H9 (cell line): ENCODE measurements around the gene SNAP25. TPM values are rescaled to one million over a fixed set of nuclear protein-coding genes. Genes with fewer than 3 reads are reported as not detected.

Experiments
- DNase-seq: peaks from one replicate; pipeline ENCODE4 v3.0.0-alpha.2; 2017
- H2AFZ ChIP-seq: one replicate; pipeline ENCODE4 v1.6.1; 2013; ENCODE audit warnings: mild to moderate bottlenecking, low read length, control low read depth, moderate library complexity
- H2AK5ac ChIP-seq: 2 replicates; pipeline ENCODE4 v1.6.1; 2013; ENCODE audit warnings: low read length, control low read depth, mixed read lengths; ENCODE audit not compliant: insufficient read length
- H2BK120ac ChIP-seq: one replicate; pipeline ENCODE4 v1.6.1; 2013; ENCODE audit warnings: low read depth, mild to moderate bottlenecking, low read length, control low read depth, inconsistent platforms; ENCODE audit not compliant: poor library complexity, severe bottlenecking
- H2BK12ac ChIP-seq: 2 replicates; pipeline ENCODE4 v1.6.1; 2013; ENCODE audit warnings: low read length, control low read depth, mixed read lengths, low read depth; ENCODE audit not compliant: insufficient read length
- H2BK15ac ChIP-seq: 2 replicates; pipeline ENCODE4 v1.6.1; 2013; ENCODE audit warnings: low read depth, low read length, control low read depth
- H2BK20ac ChIP-seq: one replicate; pipeline ENCODE4 v1.6.1; 2013; ENCODE audit warnings: low read depth, mild to moderate bottlenecking, low read length, control low read depth, inconsistent platforms; ENCODE audit not compliant: poor library complexity, severe bottlenecking
- H2BK5ac ChIP-seq: 2 replicates; pipeline ENCODE4 v1.6.1; 2013; ENCODE audit warnings: low read length, control low read depth, mixed read lengths; ENCODE audit not compliant: insufficient read length
- H3K14ac ChIP-seq: 2 replicates; pipeline ENCODE4 v1.6.1; 2013; ENCODE audit warnings: low read length, control low read depth; ENCODE audit not compliant: insufficient read depth
- H3K18ac ChIP-seq: 2 replicates; pipeline ENCODE4 v1.6.1; 2013; ENCODE audit warnings: low read depth, mild to moderate bottlenecking, mixed read lengths, low read length, control low read depth; ENCODE audit not compliant: insufficient read length
- H3K23ac ChIP-seq: 2 replicates; pipeline ENCODE4 v1.6.1; 2013; ENCODE audit warnings: low read length, control low read depth, mixed read lengths, low read depth; ENCODE audit not compliant: insufficient read length
- H3K23me2 ChIP-seq: 2 replicates; pipeline ENCODE4 v1.6.1; 2013; ENCODE audit warnings: low read depth, mild to moderate bottlenecking, mixed read lengths, low read length, control low read depth; ENCODE audit not compliant: insufficient read length, poor library complexity, severe bottlenecking
- H3K27ac ChIP-seq: 2 replicates; pipeline ENCODE4 v1.5.1; 2013; ENCODE audit warnings: low read length, control low read depth, mixed read lengths, low read depth; ENCODE audit not compliant: insufficient read length
- H3K27me3 ChIP-seq: 2 replicates; pipeline ENCODE4 v1.6.1; 2013; ENCODE audit warnings: low read length, control low read depth, inconsistent platforms; ENCODE audit not compliant: insufficient read depth
- H3K4ac ChIP-seq: 2 replicates; pipeline ENCODE4 v1.6.1; 2013; ENCODE audit warnings: low read depth, mild to moderate bottlenecking, control low read depth, inconsistent platforms, low read length, moderate library complexity
- H3K4me1 ChIP-seq: 2 replicates; pipeline ENCODE4 v1.6.1; 2013; ENCODE audit warnings: low read length, control low read depth, inconsistent platforms; ENCODE audit not compliant: insufficient read depth
- H3K4me2 ChIP-seq: 2 replicates; pipeline ENCODE4 v1.6.1; 2013; ENCODE audit warnings: low read length, control low read depth, mixed read lengths; ENCODE audit not compliant: insufficient read length, insufficient read depth
- H3K56ac ChIP-seq: 2 replicates; pipeline ENCODE4 v1.6.1; 2013; ENCODE audit warnings: low read depth, mild to moderate bottlenecking, mixed read lengths, low read length, control low read depth; ENCODE audit not compliant: insufficient read length
- H3K79me1 ChIP-seq: 2 replicates; pipeline ENCODE4 v1.6.1; 2013; ENCODE audit warnings: low read depth, mild to moderate bottlenecking, moderate library complexity, low read length, control low read depth, inconsistent platforms; ENCODE audit not compliant: insufficient read depth, poor library complexity, severe bottlenecking
- H3K79me2 ChIP-seq: 2 replicates; pipeline ENCODE4 v1.6.1; 2013; ENCODE audit warnings: low read length, control low read depth, inconsistent platforms; ENCODE audit not compliant: insufficient read depth
- H3K9ac ChIP-seq: 2 replicates; pipeline ENCODE4 v1.6.1; 2013; ENCODE audit warnings: low read length, control low read depth, mixed read lengths; ENCODE audit not compliant: insufficient read length; ENCODE audit errors: extremely low read depth
- H3K9me3 ChIP-seq: one replicate; pipeline ENCODE4 v1.6.1; 2013; ENCODE audit warnings: low read depth, low read length, inconsistent platforms; ENCODE audit not compliant: control insufficient read depth
- H3T11ph ChIP-seq: one replicate; pipeline ENCODE4 v1.6.1; 2013; ENCODE audit warnings: mild to moderate bottlenecking, low read length, control low read depth, inconsistent platforms
- H4K20me1 ChIP-seq: one replicate; pipeline ENCODE4 v1.6.1; 2013; ENCODE audit not compliant: control insufficient read depth, insufficient read length, insufficient read depth
- H4K5ac ChIP-seq: 2 replicates; pipeline ENCODE4 v1.6.1; 2013; ENCODE audit warnings: low read depth, mild to moderate bottlenecking, mixed read lengths, low read length, control low read depth; ENCODE audit not compliant: insufficient read length
- H4K8ac ChIP-seq: replicated peaks from 2 replicates; pipeline ENCODE4 v1.6.1; 2013; ENCODE audit warnings: low read length, control low read depth, mixed read lengths, low read depth; ENCODE audit not compliant: insufficient read length
- H4K91ac ChIP-seq: 2 replicates; pipeline ENCODE4 v1.6.1; 2013; ENCODE audit warnings: low read depth, mild to moderate bottlenecking, moderate library complexity, mixed read lengths, low read length, control low read depth; ENCODE audit not compliant: insufficient read length
- H3K27ac Mint-ChIP-seq, 3 experiments: 2 replicates in 2 of 3; 3 replicates in 1 of 3; pipeline ENCODE4 v1.8.0; 2020 to 2021; ENCODE audit warnings: mixed read lengths in 3 of 3, mild to moderate bottlenecking in 1 of 3, moderate library complexity in 1 of 3
- H3K27me3 Mint-ChIP-seq: 2 replicates; pipeline ENCODE4 v1.8.0; 2021; ENCODE audit warnings: low read depth, mild to moderate bottlenecking, moderate library complexity, mixed read lengths
- H3K36me3 Mint-ChIP-seq, 3 experiments: 2 replicates in 2 of 3; 3 replicates in 1 of 3; pipeline ENCODE4 v1.8.0; 2020 to 2021; ENCODE audit warnings: low read depth in 3 of 3, mixed read lengths in 3 of 3; ENCODE audit not compliant: insufficient read depth in 1 of 3
- H3K4me1 Mint-ChIP-seq, 2 experiments: 2 replicates each; pipeline ENCODE4 v1.8.0; 2020; ENCODE audit warnings: mixed read lengths in 2 of 2
- H3K4me3 Mint-ChIP-seq, 2 experiments: 2 replicates in 1 of 2; 3 replicates in 1 of 2; pipeline ENCODE4 v1.8.0; 2020 to 2021; ENCODE audit warnings: mild to moderate bottlenecking in 2 of 2, mixed read lengths in 2 of 2, moderate library complexity in 1 of 2
- H3K9me3 Mint-ChIP-seq, 2 experiments: 2 replicates in 1 of 2; 3 replicates in 1 of 2; pipeline ENCODE4 v1.8.0; 2020; ENCODE audit warnings: mild to moderate bottlenecking in 2 of 2, mixed read lengths in 2 of 2, moderate library complexity in 1 of 2
- WGBS: extraction: QIAGEN DNeasy Blood & Tissue Kit; methylation state at CpG from one replicate; pipeline ENCODE4 v1.1.7; 2013; ENCODE audit warnings: missing lambda C conversion rate, low lambda C conversion rate, mixed read lengths; ENCODE audit not compliant: insufficient read length; ENCODE audit errors: extremely low coverage; 5-methylcytosine and 5-hydroxymethylcytosine counted together
- total RNA-seq: library from RNA; stranded (reverse); gene quantifications from 2 replicates; pipeline ENCODE4 v1.2.1, GENCODE V29; 2021
- TF ChIP-seq, protein P1 (sequence below): fragments of 200-600 bp; sonication (generic); conservative IDR thresholded peaks from 3 replicates; pipeline ENCODE4 v1.8.0; 2021; ENCODE audit warnings: antibody characterized with exemption, mild to moderate bottlenecking

Gene SNAP25
- total RNA-seq, 1 experiment from 2014 or later, result 0.13 TPM

DNA sequence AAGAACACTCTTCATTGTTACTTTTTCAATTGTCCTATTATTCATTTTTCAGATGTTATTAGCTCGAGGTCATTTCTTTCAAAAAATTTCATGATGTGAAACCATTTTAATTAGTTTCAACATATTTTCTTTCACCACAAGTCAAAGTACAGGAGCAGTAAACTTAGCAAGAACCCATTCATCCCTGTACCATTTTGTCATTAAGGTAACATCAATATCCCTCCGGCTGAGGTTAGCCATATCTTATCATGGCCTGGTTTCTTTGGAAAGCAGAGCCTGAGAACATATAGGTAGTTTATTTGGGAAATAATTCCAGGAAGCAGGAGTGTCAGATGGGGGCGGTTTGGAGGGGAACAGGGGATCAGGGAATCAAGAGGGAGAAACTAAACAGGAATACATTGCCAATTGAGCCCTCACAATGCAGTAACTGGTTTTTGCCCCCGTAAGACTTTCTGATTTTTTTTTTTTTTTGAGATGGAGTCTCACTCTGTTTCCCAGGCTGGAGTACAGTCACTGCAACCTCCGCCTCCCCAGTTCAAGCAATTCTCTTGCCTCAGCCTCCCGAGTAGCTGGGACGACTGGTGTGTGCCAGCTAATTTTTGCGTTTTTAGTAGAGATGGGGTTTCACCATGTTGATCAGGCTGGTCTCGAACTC is 131.7 kb downstream of the SNAP25 start:
- DNase-seq, result no peak
- no peaks in the 10 kb centered on the region for H3K79me2 ChIP-seq
- no peak overlapping the region for H3K4me2 ChIP-seq
- no peak overlapping the region for H4K91ac ChIP-seq
- no peak overlapping the region for H2AFZ ChIP-seq
- H3K27me3 ChIP-seq, result no peaks in the 10 kb centered on the region
- WGBS, result no CpG with 5 or more reads among the region's 9 CpGs
- H3K4me1 Mint-ChIP-seq, result peaks cover 31 to 43% of the 10 kb centered on the region in 2 experiments
- no peaks in the 10 kb centered on the region for H4K20me1 ChIP-seq
- no peak overlapping the region for H3K14ac ChIP-seq
- H3K56ac ChIP-seq, result no peak overlapping the region
- H3K9ac ChIP-seq, result no peak overlapping the region
- TF ChIP-seq, protein P1, sequence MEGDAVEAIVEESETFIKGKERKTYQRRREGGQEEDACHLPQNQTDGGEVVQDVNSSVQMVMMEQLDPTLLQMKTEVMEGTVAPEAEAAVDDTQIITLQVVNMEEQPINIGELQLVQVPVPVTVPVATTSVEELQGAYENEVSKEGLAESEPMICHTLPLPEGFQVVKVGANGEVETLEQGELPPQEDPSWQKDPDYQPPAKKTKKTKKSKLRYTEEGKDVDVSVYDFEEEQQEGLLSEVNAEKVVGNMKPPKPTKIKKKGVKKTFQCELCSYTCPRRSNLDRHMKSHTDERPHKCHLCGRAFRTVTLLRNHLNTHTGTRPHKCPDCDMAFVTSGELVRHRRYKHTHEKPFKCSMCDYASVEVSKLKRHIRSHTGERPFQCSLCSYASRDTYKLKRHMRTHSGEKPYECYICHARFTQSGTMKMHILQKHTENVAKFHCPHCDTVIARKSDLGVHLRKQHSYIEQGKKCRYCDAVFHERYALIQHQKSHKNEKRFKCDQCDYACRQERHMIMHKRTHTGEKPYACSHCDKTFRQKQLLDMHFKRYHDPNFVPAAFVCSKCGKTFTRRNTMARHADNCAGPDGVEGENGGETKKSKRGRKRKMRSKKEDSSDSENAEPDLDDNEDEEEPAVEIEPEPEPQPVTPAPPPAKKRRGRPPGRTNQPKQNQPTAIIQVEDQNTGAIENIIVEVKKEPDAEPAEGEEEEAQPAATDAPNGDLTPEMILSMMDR, result no peak
- no peak overlapping the region for H2BK5ac ChIP-seq
- H3K4me3 Mint-ChIP-seq, result no peak overlapping the region
- H4K5ac ChIP-seq, result no peak overlapping the region
- no peak overlapping the region for H2BK15ac ChIP-seq
- H2BK12ac ChIP-seq, result no peak overlapping the region
- no peak overlapping the region for H3T11ph ChIP-seq
- H2AK5ac ChIP-seq, result peak overlapping the region; percentile 68
- H2BK20ac ChIP-seq, result peak overlapping the region; percentile 83
- H3K27me3 Mint-ChIP-seq, result no peaks in the 10 kb centered on the region; the same call in 1 of the 2 replicates
- H3K18ac ChIP-seq, result no peak overlapping the region
- no peak overlapping the region for H2BK120ac ChIP-seq
- peak overlapping the region in 2 of 3 experiments; percentile 51 to 99; a peak in 2 of 7 replicates for H3K27ac Mint-ChIP-seq
- H3K9me3 ChIP-seq, result no peaks in the 10 kb centered on the region
- H3K79me1 ChIP-seq, result no peaks in the 10 kb centered on the region
- no peaks in the 10 kb centered on the region for H3K9me3 Mint-ChIP-seq
- H3K4me1 ChIP-seq, result peaks cover 9% of the 10 kb centered on the region; the same call in 1 of the 2 replicates
- no peaks in the 10 kb centered on the region for H3K23me2 ChIP-seq
- H3K36me3 Mint-ChIP-seq, result peaks cover 0 to 4% (median 0%) of the 10 kb centered on the region in 3 experiments; a peak in 1 of 7 replicates
- H4K8ac ChIP-seq, result no peak overlapping the region
- H3K27ac ChIP-seq, result peak overlapping the region; percentile 86
- no peak overlapping the region for H3K4ac ChIP-seq
- no peak overlapping the region for H3K23ac ChIP-seq
